HEK293T (cell line): ENCODE data around the gene DHRSX.

Experiments used
- CTCF ChIA-PET: fragments of 350-600 bp; formaldehyde crosslinking; extraction: SDS; loops from one replicate; lab custom pipeline; 2021; ENCODE audit warnings: antibody characterized with exemption, inconsistent platforms; lab: Yijun Ruan, JAX
- POLR2A ChIA-PET: fragments of 350-600 bp; formaldehyde crosslinking; extraction: SDS; loops from one replicate; lab custom pipeline; 2020; ENCODE audit warnings: antibody characterized with exemption, inconsistent platforms; lab: Yijun Ruan, JAX
- DNase-seq: peaks from one replicate; pipeline ENCODE4 v3.0.0; 2012; ENCODE audit warnings: mixed read lengths; ENCODE audit errors: extremely low spot score
- ARNT ChIP-seq: fragments of 450-650 bp; IDR thresholded peaks from 2 replicates; pipeline ENCODE4 v1.6.1; 2017; ENCODE audit warnings: mild to moderate bottlenecking
- BHLHE40 ChIP-seq: fragments of 450-650 bp; IDR thresholded peaks from 2 replicates; pipeline ENCODE4 v1.6.1; 2016; ENCODE audit warnings: mild to moderate bottlenecking, moderate library complexity, borderline replicate concordance
- CTBP1 ChIP-seq: fragments of 450-650 bp; IDR thresholded peaks from 2 replicates; pipeline ENCODE4 v1.6.1; 2016; ENCODE audit warnings: borderline replicate concordance
- ELF4 ChIP-seq: fragments of 450-650 bp; IDR thresholded peaks from 2 replicates; pipeline ENCODE4 v1.6.1; 2017; ENCODE audit warnings: antibody characterized with exemption
- FOXA1 ChIP-seq: fragments of 450-650 bp; IDR thresholded peaks from 2 replicates; pipeline ENCODE4 v1.6.1; 2016; ENCODE audit warnings: mild to moderate bottlenecking
- FOXK2 ChIP-seq: fragments of 450-650 bp; IDR thresholded peaks from 2 replicates; pipeline ENCODE4 v1.6.1; 2016; ENCODE audit warnings: mild to moderate bottlenecking
- FOXM1 ChIP-seq: fragments of 450-650 bp; IDR thresholded peaks from 2 replicates; pipeline ENCODE4 v1.6.1; 2017; ENCODE audit warnings: mild to moderate bottlenecking, borderline replicate concordance
- HDGF ChIP-seq: fragments of 450-650 bp; IDR thresholded peaks from 2 replicates; pipeline ENCODE4 v1.6.1; 2017; ENCODE audit warnings: antibody characterized with exemption, borderline replicate concordance
- L3MBTL2 ChIP-seq: fragments of 450-650 bp; conservative IDR thresholded peaks from 2 replicates; pipeline ENCODE4 v1.6.1; 2016; ENCODE audit warnings: mild to moderate bottlenecking
- LEF1 ChIP-seq: fragments of 450-650 bp; IDR thresholded peaks from 2 replicates; pipeline ENCODE4 v1.6.1; 2017; ENCODE audit warnings: mild to moderate bottlenecking, borderline replicate concordance
- NFRKB ChIP-seq: fragments of 450-650 bp; IDR thresholded peaks from 2 replicates; pipeline ENCODE4 v1.6.1; 2016; ENCODE audit warnings: mild to moderate bottlenecking, moderate library complexity
- SP1 ChIP-seq: fragments of 450-650 bp; IDR thresholded peaks from 2 replicates; pipeline ENCODE4 v1.6.1; 2017
- SUZ12 ChIP-seq: fragments of 450-650 bp; IDR thresholded peaks from 2 replicates; pipeline ENCODE4 v1.6.1; 2016; ENCODE audit warnings: mild to moderate bottlenecking
- TARDBP ChIP-seq: fragments of 450-650 bp; IDR thresholded peaks from 2 replicates; pipeline ENCODE4 v1.6.1; 2016
- ZNF384 ChIP-seq: fragments of 450-650 bp; IDR thresholded peaks from 2 replicates; pipeline ENCODE4 v1.6.1; 2016
- TF ChIP-seq, protein P1 (sequence below): fragments of 450-650 bp; IDR thresholded peaks from 2 replicates; pipeline ENCODE4 v1.6.1; 2016

DHRSX gene

DNA sequence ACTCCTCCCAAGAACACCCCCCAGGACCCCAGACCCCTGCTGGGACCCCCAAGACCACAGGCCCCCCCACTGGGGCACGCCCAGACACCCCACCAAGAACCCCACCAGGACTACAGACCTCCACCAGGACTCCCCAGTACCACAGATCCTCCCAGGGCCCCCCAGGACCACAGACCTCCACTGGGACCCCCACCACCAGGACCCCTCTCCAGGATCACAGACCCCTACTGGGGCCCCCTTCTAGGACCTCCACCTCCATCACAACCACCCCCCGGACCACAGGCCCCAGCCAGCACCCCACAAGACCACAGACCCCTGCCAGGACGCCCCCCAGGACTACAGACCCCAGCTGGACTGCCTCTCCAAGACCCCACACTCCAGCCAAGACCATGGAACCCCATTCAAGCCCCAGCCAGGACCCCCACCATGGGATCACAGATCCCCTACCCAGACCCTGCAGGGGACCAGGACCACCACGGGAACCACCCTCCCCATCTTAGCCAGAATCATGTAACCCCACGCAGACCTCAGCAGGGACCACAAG is 855 bp upstream of the DHRSX start:
- TF ChIP-seq CTBP1 = no peak
- TF ChIP-seq NFRKB = no peak
- TF ChIP-seq ARNT = no peak
- TF ChIP-seq FOXK2 = no peak
- no peak for TF ChIP-seq FOXA1
- no peak for TF ChIP-seq L3MBTL2
- no peak for TF ChIP-seq BHLHE40
- TF ChIP-seq SUZ12 = no peak
- TF ChIP-seq SP1 = no peak
- ChIA-PET POLR2A (no interaction called here), CTCF (no interaction called here)
- DNase-seq = no peak

DNA sequence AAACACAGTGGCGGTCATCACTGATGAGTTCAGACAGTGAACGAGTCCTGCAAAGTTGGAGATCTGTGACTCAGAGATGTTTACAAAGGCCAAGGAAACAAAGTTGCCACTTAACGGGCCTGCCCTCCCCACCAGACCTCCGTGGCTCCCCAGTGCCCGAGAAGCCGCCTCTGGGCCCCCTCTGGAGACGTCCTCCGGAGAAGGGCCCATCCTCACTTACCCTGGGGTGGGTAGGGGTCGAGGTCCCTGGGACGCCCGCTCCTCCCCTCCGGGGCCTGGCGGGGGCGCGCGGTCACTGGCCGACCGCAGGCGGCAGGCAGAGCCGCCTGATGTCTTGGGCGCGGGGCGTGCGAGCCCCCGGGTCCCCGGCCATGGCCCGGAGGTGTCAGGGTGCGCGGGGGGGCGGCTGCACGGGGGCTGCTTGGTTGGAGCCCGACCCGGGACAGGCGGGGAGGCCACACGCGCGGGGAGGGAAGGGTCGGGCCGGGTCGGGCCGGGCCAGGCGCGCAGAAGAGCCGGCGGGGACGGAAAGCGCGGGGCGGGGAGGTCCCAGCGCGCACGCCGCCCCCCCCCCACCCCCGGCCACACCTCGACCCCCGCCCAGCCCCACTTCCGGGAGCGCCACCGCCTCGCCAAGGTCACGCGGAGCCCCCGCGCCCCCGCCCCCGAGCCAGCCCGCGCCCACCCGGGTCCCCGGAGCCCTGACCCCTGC is 529 bp downstream of the DHRSX start:
- peak; percentile 45 for DNase-seq
- ChIA-PET POLR2A (no interaction called here), CTCF (no interaction called here)
- TF ChIP-seq ARNT = no peak
- TF ChIP-seq ELF4 = no peak
- no peak for TF ChIP-seq NFRKB
- no peak for TF ChIP-seq BHLHE40
- 0 out of 2 replicates have a peak, but pooled peaks have one; percentile 12 for TF ChIP-seq FOXM1

DNA sequence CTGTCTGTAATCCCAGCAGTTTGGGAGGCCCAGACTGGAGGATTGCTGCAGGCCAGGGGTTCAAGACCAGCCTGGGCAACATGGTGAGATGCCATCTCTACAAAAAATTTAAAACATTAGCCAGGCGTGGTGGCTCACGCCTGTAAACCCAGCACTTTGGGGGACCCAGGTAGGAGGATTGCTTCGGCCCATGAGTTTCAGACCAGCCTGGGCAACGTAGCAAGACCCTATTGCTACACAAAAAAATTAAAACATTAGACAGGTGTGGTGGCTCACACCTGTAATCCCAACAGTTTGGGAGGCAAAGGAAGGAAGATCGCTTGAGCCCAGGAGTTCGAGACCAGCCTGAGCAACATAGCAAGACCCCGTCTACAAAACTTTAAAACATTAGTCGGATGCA is 1.3 kb downstream of the DHRSX start:
- TF ChIP-seq ARNT (no peak), BHLHE40 (no peak)
- CTCF ChIA-PET = no interaction called here
- DNase-seq = no peak
- POLR2A ChIA-PET = no interaction called here

DNA sequence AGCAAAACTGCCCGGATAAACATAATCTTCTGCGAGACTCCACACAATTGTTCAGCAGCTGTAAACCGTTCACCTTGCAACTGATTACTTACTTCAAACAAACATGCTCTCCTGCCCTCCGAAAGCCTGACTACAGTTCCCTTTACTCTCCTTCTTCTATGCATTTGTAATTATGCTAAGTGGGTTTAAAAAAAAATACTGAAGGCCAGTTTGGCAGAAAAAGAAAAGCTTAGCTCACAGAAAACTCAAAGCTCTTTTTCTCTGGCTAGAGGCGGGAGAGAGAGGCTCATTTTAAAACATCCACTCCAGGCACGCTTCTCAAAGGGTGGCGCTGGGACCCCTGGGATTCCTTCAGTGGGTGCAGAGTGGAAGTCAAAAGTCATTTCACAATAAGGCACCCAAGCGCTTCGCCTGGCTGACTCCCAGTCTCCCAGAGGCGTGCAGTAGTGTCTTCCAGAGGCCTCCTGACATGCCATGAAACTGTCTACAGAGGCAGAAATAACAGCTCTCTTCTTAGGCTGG is 1.9 kb downstream of the DHRSX start:
- ChIA-PET CTCF (no interaction called here), POLR2A (no interaction called here)
- TF ChIP-seq HDGF = no peak
- TF ChIP-seq, protein P1, sequence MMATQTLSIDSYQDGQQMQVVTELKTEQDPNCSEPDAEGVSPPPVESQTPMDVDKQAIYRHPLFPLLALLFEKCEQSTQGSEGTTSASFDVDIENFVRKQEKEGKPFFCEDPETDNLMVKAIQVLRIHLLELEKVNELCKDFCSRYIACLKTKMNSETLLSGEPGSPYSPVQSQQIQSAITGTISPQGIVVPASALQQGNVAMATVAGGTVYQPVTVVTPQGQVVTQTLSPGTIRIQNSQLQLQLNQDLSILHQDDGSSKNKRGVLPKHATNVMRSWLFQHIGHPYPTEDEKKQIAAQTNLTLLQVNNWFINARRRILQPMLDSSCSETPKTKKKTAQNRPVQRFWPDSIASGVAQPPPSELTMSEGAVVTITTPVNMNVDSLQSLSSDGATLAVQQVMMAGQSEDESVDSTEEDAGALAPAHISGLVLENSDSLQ = no peak
- DNase-seq = no peak

DNA sequence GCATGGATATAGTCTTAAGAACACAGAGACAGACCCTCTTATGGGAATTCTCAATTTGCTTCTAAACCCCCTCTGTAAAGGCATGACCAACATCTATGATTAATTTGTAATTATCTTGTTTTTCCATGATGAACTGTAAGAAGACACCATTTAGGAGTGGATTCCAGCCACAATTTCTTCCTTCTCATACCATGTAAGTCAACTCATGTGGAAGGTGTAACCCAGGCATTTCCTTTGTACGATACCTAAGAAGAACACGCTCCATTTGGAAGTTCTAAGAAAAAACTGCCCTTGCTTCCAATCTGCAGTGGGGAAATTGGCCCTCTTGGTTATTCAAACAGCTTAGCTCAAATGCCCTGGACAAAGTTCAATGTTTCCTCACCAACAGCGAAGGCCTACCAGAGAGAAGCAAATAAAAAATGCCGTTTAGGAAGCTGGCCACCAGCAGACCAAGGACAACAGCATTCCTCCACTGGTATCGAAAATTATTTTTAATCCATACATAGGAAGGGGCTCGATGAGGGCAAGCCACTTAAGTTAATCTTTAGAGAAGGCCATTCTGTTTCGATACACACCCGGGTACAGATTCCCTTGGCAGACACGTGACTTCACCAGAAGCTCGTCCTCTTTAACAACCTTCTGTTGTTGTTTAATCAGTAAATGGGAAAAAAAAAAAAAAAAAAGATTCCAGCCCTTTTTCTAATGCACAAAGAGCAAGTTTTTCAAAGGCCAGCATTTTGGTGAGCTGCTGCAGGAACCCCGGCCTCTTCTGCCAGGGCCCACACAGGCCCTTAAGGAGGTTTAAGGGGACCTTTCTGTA is 2.6 kb downstream of the DHRSX start:
- POLR2A ChIA-PET = no interaction called here
- 0 out of 2 replicates have a peak, but pooled peaks have one; percentile 34 for TF ChIP-seq ZNF384
- no peak for TF ChIP-seq ARNT
- no peak for TF ChIP-seq FOXM1
- TF ChIP-seq FOXA1 = no peak
- CTCF ChIA-PET = no interaction called here
- DNase-seq = no peak

DNA sequence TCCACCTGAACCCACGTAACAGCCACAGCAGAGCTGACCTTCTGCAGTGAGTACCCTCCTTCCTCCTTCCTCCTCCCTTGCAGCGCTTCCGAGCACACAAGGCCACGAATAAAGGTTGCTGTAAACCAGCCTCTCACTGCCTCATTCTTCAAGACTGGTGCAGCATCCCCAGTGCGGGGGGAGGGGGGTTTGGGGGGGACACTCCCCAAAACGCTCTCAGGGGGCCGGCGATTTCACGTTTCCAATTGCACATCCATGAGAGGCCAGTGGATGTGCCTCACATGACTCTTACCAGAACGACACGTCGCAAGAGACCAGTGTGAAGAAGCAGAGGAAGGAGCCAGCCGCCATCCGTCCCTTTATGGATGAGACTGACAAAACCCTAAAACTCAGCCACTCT is 5.2 kb downstream of the DHRSX start:
- no peak for TF ChIP-seq TARDBP
- TF ChIP-seq FOXM1 = no peak
- no peak for TF ChIP-seq ZNF384
- CTCF ChIA-PET = no interaction called here
- no peak for DNase-seq
- POLR2A ChIA-PET = no interaction called here

DNA sequence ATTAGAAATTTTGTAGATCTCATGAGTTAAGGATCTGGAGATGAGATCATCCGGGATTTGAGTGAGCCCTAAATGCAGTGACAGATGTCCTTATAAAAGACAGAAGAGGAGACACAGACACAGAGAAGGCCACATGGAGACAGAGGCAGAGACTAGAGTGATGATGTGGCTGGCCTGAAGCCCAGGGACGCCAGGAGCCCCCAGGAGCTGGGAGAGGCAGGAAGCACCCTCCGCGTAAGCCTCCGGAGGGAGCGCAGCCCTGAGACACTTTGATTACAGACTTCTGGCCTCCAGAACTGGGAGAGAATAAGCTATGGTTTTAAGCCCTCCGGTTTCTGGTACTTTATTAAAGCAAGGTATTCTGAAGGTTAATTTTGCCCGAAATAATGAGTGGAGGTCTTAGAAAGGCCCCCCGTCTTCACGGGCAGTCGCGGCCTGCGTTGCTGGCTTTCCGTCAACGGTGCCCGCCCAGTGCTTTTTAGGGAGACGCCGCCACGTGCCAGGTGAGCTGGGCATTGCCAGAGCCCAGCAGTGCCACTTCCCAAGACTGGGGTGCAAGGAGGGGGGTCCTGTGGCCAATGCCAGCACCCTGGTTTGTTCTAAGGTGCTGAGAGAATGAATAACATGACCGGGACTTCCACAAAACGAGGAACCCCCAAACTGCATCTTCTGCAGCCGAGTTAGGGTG is 8.1 kb downstream of the DHRSX start:
- POLR2A ChIA-PET = no interaction called here
- DNase-seq = no peak
- CTCF ChIA-PET = no interaction called here
- TF ChIP-seq SUZ12 (no peak), FOXM1 (no peak), CTBP1 (no peak), NFRKB (no peak), L3MBTL2 (no peak), SP1 (no peak), ARNT (no peak), FOXA1 (no peak), ZNF384 (no peak), BHLHE40 (no peak), ELF4 (no peak), FOXK2 (no peak), TARDBP (no peak), HDGF (no peak), LEF1 (no peak)
- TF ChIP-seq, protein P1 = no peak
